Measurements from ENCODE around the gene CABLES2. TPM values are rescaled to one million over a fixed set of nuclear protein-coding genes. Genes with fewer than 3 reads are reported as not detected.

Gene CABLES2
- total and polyA plus RNA-seq, 2 of the 4 experiments (the other 2 are of a cell fraction): 1.4 to 5.1 TPM

DNA sequence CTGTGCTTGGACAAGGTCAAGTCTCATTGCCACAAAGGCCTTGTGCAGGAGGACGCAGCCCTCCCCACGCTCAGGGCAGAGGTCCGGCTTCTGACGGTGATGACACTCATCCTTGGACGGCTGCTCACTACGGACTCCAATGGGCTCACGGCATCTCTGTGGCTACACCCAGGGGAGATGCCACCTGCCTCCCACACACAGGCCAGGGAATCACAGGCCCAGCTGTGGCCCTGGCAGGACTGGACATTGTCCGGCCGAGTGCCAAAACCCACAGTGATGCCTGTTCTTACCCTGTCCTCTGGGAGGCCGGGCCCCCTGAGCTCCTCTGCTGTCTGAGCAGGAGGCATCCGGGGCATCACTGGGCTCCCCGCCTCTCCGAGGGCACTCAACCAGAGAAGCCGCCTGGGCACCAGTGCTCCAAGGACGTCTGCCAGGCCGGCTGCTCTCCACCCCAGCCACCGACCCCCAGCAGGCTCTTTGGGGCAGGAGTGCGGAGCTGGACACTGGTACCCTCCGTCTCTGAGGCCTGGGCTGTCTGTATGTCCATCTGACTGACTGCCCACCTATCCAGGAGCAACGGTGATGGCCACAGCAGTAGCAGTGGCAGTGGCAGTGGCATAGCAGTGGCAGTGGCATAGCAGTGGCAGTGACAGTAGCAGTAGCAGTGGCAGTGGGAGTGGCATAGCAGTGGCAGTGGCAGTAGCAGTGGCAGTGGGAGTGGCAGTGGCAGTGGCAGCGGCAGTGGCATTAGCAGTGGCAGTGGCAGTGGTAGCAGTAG lies 18.4 kb upstream of the CABLES2 start:
- Histone ChIP-seq H2AK5ac (ENCODE audit: low read depth, low read length) (no peak overlapping the region), H2AK9ac (replicated peaks; ENCODE audit: low read depth, low read length, poor library complexity) (no peak overlapping the region), H3K36me3 (ENCODE audit: control insufficient read depth, insufficient read depth, low read length) (no peaks in the 10 kb centered on the region), H3K56ac (ENCODE audit: extremely low read depth, insufficient read depth, low read length) (no peak overlapping the region), H3K9me1 (ENCODE audit: insufficient read depth, low read length) (peaks cover 6% of the 10 kb centered on the region; the same call in 1 of the 2 replicates), H2BK5ac (ENCODE audit: low read depth, low read length, poor library complexity, severe bottlenecking) (no peak overlapping the region), H2BK15ac (ENCODE audit: low read depth, low read length) (no peak overlapping the region), H2AFZ (replicated peaks; ENCODE audit: low read length, poor library complexity) (no peak overlapping the region), H3K9me3 (ENCODE audit: control insufficient read depth, insufficient read depth, low read length) (no peaks in the 10 kb centered on the region), H4K5ac (ENCODE audit: low read depth, low read length) (no peak overlapping the region), H3K18ac (ENCODE audit: low read depth, low read length) (no peak overlapping the region), H3K9ac (ENCODE audit: low read depth, low read length) (no peak overlapping the region), H4K8ac (ENCODE audit: low read depth in 2 of 2, low read length in 2 of 2) (no peak overlapping the region), H3K27ac (ENCODE audit: insufficient read depth, low read length) (no peak overlapping the region), H4K91ac (ENCODE audit: insufficient read depth, low read depth, low read length) (no peak overlapping the region), H2BK120ac (ENCODE audit: low read depth, low read length) (no peak overlapping the region), H3K4me2 (ENCODE audit: low read depth, low read length) (no peak overlapping the region), H2BK20ac (ENCODE audit: low read depth, low read length) (no peak overlapping the region), H3K4me3 (ENCODE audit: insufficient read depth, low read depth, low read length) (no peak overlapping the region), H3K27me3 (ENCODE audit: control insufficient read depth, insufficient read depth, low read length) (peaks cover 29% of the 10 kb centered on the region; the same call in 1 of the 2 replicates), H3K4ac (ENCODE audit: low read depth, low read length) (no peak overlapping the region), H3K79me1 (ENCODE audit: low read depth in 1 of 2, low read length in 2 of 2) (no peaks in the 10 kb centered on the region), H4K20me1 (ENCODE audit: insufficient read depth, low read length) (no peaks in the 10 kb centered on the region; the same call in 1 of the 2 replicates), H3K23ac (ENCODE audit: low read depth, low read length) (no peak overlapping the region), H3K14ac (replicated peaks; ENCODE audit: low read depth, low read length) (no peak overlapping the region), H3K4me1 (ENCODE audit: control insufficient read depth, insufficient read depth, low read length) (no peaks in the 10 kb centered on the region)
- TF ChIP-seq MAZ (IDR thresholded peaks at IDR 0.05; ENCODE audit: borderline replicate concordance, low read depth, low read length) (no peak), RCOR1 (IDR thresholded peaks at IDR 0.05; ENCODE audit: insufficient replicate concordance, low read length) (no peak), POLR2A (IDR thresholded peaks at IDR 0.05; ENCODE audit: low read depth, low read length) (no peak), RFX5 (IDR thresholded peaks at IDR 0.05; ENCODE audit: low read depth, low read length) (no peak), FOS (IDR thresholded peaks at IDR 0.05; ENCODE audit: low read depth, low read length) (no peak)
- TF ChIP-seq, protein P1, sequence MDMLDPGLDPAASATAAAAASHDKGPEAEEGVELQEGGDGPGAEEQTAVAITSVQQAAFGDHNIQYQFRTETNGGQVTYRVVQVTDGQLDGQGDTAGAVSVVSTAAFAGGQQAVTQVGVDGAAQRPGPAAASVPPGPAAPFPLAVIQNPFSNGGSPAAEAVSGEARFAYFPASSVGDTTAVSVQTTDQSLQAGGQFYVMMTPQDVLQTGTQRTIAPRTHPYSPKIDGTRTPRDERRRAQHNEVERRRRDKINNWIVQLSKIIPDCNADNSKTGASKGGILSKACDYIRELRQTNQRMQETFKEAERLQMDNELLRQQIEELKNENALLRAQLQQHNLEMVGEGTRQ (IDR thresholded peaks at IDR 0.05; ENCODE audit: low read depth, low read length): no peak
- no TSS peak for BruUV-seq (replicated peaks)
- 89% methylated on average over 18 of the region's 21 CpGs; no CpG with 5 or more reads in 1 of the 2 experiments for WGBS, 2 experiments (ENCODE audit: extremely low coverage in 2 of 2, insufficient read length in 1 of 2)
- no peak for DNase-seq
- dilution Hi-C loops (cut with HindIII; ENCODE audit: low sequenced_read_pairs, unreplicated experiment) (no loop called here), in situ Hi-C loops (cut with MboI; ENCODE audit: low sequenced_read_pairs) (no loop called here), intact Hi-C loops (cut with micrococcal nuclease) (no loop called here)
- ATAC-seq (ENCODE audit: low read depth): no peak
- CTCF ChIA-PET: no interaction called here
- POLR2A ChIA-PET (ENCODE audit: unreplicated experiment): no interaction called here

Data from IMR-90 (cell line).